ENCODE data around the gene RBM47. TPM values are rescaled to one million over a fixed set of nuclear protein-coding genes. Genes with fewer than 3 reads are reported as not detected.

The RBM47 gene
- total and polyA plus RNA-seq, 9 of the 15 experiments (the other 6 are each of a cell fraction or from before 2014, with no cell fraction given) = 1.4 to 6.4 (median 3.3) TPM

DNA sequence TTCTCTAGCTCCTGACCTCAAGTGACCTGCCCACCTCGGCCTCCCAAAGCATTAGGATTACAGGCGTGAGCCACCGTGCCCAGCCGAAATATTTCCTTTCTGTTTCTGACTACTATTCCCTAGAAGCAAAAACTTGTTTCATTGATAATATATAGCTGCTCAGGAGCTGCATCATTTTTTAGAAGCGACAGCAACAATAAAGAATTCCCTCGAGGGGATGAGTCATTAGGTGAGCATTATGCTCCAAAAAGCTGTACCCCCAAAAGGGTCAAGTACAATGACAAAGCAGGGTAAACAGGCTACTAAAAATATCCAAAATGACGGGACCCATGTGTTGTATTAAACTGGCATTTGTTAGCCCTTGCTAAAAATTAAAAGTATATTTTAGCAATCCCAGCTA, 67.0 kb downstream of the RBM47 start (continued):
- TF ChIP-seq, protein P1, sequence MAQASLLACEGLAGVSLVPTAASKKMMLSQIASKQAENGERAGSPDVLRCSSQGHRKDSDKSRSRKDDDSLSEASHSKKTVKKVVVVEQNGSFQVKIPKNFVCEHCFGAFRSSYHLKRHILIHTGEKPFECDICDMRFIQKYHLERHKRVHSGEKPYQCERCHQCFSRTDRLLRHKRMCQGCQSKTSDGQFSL (CRISPR knock-in tag; IDR thresholded peaks at IDR 0.05) = no peak
- TF ChIP-seq, protein P1 (tag; IDR thresholded peaks at IDR 0.05) = no peak
- no peak for TF ChIP-seq TRIM24 (IDR thresholded peaks at IDR 0.05)
- no peak for TF ChIP-seq ZZZ3 (IDR thresholded peaks at IDR 0.05)
- TF ChIP-seq ILK (tag; IDR thresholded peaks at IDR 0.05; ENCODE audit: borderline replicate concordance, low read depth) = no peak
- TF ChIP-seq JUN (IDR thresholded peaks at IDR 0.05; ENCODE audit: borderline replicate concordance, low read depth, low read length) = no peak
- TF ChIP-seq JUN (CRISPR knock-in tag; IDR thresholded peaks at IDR 0.05; ENCODE audit: borderline replicate concordance) = no peak
- TF ChIP-seq HBP1 (CRISPR knock-in tag; IDR thresholded peaks at IDR 0.05) = no peak
- TF ChIP-seq, protein P2, sequence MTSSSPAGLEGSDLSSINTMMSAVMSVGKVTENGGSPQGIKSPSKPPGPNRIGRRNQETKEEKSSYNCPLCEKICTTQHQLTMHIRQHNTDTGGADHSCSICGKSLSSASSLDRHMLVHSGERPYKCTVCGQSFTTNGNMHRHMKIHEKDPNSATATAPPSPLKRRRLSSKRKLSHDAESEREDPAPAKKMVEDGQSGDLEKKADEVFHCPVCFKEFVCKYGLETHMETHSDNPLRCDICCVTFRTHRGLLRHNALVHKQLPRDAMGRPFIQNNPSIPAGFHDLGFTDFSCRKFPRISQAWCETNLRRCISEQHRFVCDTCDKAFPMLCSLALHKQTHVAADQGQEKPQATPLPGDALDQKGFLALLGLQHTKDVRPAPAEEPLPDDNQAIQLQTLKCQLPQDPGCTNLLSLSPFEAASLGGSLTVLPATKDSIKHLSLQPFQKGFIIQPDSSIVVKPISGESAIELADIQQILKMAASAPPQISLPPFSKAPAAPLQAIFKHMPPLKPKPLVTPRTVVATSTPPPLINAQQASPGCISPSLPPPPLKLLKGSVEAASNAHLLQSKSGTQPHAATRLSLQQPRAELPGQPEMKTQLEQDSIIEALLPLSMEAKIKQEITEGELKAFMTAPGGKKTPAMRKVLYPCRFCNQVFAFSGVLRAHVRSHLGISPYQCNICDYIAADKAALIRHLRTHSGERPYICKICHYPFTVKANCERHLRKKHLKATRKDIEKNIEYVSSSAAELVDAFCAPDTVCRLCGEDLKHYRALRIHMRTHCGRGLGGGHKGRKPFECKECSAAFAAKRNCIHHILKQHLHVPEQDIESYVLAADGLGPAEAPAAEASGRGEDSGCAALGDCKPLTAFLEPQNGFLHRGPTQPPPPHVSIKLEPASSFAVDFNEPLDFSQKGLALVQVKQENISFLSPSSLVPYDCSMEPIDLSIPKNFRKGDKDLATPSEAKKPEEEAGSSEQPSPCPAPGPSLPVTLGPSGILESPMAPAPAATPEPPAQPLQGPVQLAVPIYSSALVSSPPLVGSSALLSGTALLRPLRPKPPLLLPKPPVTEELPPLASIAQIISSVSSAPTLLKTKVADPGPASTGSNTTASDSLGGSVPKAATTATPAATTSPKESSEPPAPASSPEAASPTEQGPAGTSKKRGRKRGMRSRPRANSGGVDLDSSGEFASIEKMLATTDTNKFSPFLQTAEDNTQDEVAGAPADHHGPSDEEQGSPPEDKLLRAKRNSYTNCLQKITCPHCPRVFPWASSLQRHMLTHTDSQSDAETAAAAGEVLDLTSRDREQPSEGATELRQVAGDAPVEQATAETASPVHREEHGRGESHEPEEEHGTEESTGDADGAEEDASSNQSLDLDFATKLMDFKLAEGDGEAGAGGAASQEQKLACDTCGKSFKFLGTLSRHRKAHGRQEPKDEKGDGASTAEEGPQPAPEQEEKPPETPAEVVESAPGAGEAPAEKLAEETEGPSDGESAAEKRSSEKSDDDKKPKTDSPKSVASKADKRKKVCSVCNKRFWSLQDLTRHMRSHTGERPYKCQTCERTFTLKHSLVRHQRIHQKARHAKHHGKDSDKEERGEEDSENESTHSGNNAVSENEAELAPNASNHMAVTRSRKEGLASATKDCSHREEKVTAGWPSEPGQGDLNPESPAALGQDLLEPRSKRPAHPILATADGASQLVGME (CRISPR knock-in tag; IDR thresholded peaks at IDR 0.05) = no peak
- TF ChIP-seq, protein P3, sequence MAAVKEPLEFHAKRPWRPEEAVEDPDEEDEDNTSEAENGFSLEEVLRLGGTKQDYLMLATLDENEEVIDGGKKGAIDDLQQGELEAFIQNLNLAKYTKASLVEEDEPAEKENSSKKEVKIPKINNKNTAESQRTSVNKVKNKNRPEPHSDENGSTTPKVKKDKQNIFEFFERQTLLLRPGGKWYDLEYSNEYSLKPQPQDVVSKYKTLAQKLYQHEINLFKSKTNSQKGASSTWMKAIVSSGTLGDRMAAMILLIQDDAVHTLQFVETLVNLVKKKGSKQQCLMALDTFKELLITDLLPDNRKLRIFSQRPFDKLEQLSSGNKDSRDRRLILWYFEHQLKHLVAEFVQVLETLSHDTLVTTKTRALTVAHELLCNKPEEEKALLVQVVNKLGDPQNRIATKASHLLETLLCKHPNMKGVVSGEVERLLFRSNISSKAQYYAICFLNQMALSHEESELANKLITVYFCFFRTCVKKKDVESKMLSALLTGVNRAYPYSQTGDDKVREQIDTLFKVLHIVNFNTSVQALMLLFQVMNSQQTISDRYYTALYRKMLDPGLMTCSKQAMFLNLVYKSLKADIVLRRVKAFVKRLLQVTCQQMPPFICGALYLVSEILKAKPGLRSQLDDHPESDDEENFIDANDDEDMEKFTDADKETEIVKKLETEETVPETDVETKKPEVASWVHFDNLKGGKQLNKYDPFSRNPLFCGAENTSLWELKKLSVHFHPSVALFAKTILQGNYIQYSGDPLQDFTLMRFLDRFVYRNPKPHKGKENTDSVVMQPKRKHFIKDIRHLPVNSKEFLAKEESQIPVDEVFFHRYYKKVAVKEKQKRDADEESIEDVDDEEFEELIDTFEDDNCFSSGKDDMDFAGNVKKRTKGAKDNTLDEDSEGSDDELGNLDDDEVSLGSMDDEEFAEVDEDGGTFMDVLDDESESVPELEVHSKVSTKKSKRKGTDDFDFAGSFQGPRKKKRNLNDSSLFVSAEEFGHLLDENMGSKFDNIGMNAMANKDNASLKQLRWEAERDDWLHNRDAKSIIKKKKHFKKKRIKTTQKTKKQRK (IDR thresholded peaks at IDR 0.05; ENCODE audit: borderline replicate concordance, low read depth, low read length) = no peak
- TF ChIP-seq HDAC1 (IDR thresholded peaks at IDR 0.05) = no peak
- TF ChIP-seq, protein P4, sequence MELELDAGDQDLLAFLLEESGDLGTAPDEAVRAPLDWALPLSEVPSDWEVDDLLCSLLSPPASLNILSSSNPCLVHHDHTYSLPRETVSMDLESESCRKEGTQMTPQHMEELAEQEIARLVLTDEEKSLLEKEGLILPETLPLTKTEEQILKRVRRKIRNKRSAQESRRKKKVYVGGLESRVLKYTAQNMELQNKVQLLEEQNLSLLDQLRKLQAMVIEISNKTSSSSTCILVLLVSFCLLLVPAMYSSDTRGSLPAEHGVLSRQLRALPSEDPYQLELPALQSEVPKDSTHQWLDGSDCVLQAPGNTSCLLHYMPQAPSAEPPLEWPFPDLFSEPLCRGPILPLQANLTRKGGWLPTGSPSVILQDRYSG (tag; conservative IDR thresholded peaks at IDR 0.05; ENCODE audit: low read depth) = no peak
- TF ChIP-seq, protein P5, sequence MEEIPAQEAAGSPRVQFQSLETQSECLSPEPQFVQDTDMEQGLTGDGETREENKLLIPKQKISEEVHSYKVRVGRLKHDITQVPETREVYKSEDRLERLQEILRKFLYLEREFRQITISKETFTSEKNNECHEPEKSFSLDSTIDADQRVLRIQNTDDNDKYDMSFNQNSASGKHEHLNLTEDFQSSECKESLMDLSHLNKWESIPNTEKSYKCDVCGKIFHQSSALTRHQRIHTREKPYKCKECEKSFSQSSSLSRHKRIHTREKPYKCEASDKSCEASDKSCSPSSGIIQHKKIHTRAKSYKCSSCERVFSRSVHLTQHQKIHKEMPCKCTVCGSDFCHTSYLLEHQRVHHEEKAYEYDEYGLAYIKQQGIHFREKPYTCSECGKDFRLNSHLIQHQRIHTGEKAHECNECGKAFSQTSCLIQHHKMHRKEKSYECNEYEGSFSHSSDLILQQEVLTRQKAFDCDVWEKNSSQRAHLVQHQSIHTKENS (CRISPR knock-in tag; IDR thresholded peaks at IDR 0.05) = no peak
- TF ChIP-seq RFX1 (IDR thresholded peaks at IDR 0.05) = no peak
